ENCODE results near the gene SLC44A5. TPM values are rescaled to one million over a fixed set of nuclear protein-coding genes. Genes with fewer than 3 reads are reported as not detected.

Gene SLC44A5
- total RNA-seq, 1 experiment from 2014 or later = 2.4 TPM

- H2AK5ac ChIP-seq (ENCODE audit: insufficient read length, low read length) = no peak overlapping the region
- DNase-seq = no peak
- no peak overlapping the region for H4K8ac ChIP-seq (replicated peaks; ENCODE audit: insufficient read length, low read depth, low read length)
- no peak overlapping the region for H3K27ac ChIP-seq (ENCODE audit: insufficient read length, low read depth, low read length)
- H2BK15ac ChIP-seq (ENCODE audit: low read depth, low read length) = no peak overlapping the region
- no CpG with 5 or more reads among the region's 4 CpGs for WGBS (ENCODE audit: extremely low coverage, insufficient read length, low lambda C conversion rate)
- no peak overlapping the region for H3K23ac ChIP-seq (ENCODE audit: insufficient read length, low read depth, low read length)
- H3K4me1 Mint-ChIP-seq = 0 out of 4 replicates have a peak, but pooled peaks cover 0 to 2% of the 10 kb centered on the region in 2 experiments
- H3K27me3 ChIP-seq (ENCODE audit: insufficient read depth, low read length) = no peaks in the 10 kb centered on the region
- H4K91ac ChIP-seq (ENCODE audit: insufficient read length, low read depth, low read length) = no peak overlapping the region
- H3K18ac ChIP-seq (ENCODE audit: insufficient read length, low read depth, low read length) = no peak overlapping the region
- H3K4ac ChIP-seq (ENCODE audit: low read depth, low read length) = no peak overlapping the region
- no peaks in the 10 kb centered on the region for H3K4me1 ChIP-seq (ENCODE audit: insufficient read depth, low read length)
- H3K9me3 ChIP-seq (ENCODE audit: control insufficient read depth, low read depth, low read length) = no peaks in the 10 kb centered on the region
- H4K5ac ChIP-seq (ENCODE audit: insufficient read length, low read depth, low read length) = no peak overlapping the region
- no peaks in the 10 kb centered on the region for H3K79me1 ChIP-seq (ENCODE audit: insufficient read depth, low read depth, low read length, poor library complexity, severe bottlenecking)
- H4K20me1 ChIP-seq (ENCODE audit: control insufficient read depth, insufficient read depth, insufficient read length) = no peaks in the 10 kb centered on the region
- H3K4me2 ChIP-seq (ENCODE audit: insufficient read depth, insufficient read length, low read length) = no peak overlapping the region
- no peak overlapping the region for H3T11ph ChIP-seq (ENCODE audit: low read length)
- H2AFZ ChIP-seq (ENCODE audit: low read length) = no peak overlapping the region
- no peak for TF ChIP-seq CTCF (conservative IDR thresholded peaks at IDR 0.05)
- no peak overlapping the region for H3K9ac ChIP-seq (ENCODE audit: extremely low read depth, insufficient read length, low read length)
- no peak overlapping the region for H2BK120ac ChIP-seq (ENCODE audit: low read depth, low read length, poor library complexity, severe bottlenecking)
- no peak overlapping the region for H3K4me3 Mint-ChIP-seq
- H3K79me2 ChIP-seq (ENCODE audit: insufficient read depth, low read length) = no peaks in the 10 kb centered on the region
- no peak overlapping the region for H3K14ac ChIP-seq (ENCODE audit: insufficient read depth, low read length)
- H3K27ac Mint-ChIP-seq = no peak overlapping the region
- peaks cover 7 to 13% of the 10 kb centered on the region in 2 experiments for H3K9me3 Mint-ChIP-seq
- H3K36me3 Mint-ChIP-seq (ENCODE audit: insufficient read depth in 1 of 3, low read depth in 3 of 3) = peaks cover 0 to 5% (median 5%) of the 10 kb centered on the region in 3 experiments; a peak in 2 of 7 replicates
- H3K23me2 ChIP-seq (ENCODE audit: insufficient read length, low read depth, low read length, poor library complexity, severe bottlenecking) = no peaks in the 10 kb centered on the region
- no peak overlapping the region for H2BK5ac ChIP-seq (ENCODE audit: insufficient read length, low read length)
- H3K56ac ChIP-seq (ENCODE audit: insufficient read length, low read depth, low read length) = no peak overlapping the region
- H2BK12ac ChIP-seq (ENCODE audit: insufficient read length, low read depth, low read length) = no peak overlapping the region
- H3K27me3 Mint-ChIP-seq (ENCODE audit: low read depth) = no peaks in the 10 kb centered on the region
- no peak overlapping the region for H2BK20ac ChIP-seq (ENCODE audit: low read depth, low read length, poor library complexity, severe bottlenecking)
Measured at GRCh38 chr1:75475696-75476095, 135.2 kb downstream of the SLC44A5 start.
